ENCODE results near the gene SPTBN1. TPM values are rescaled to one million over a fixed set of nuclear protein-coding genes. Genes with fewer than 3 reads are reported as not detected.

SPTBN1 gene
- total and polyA plus RNA-seq, 2 of the 13 experiments (the other 11 are each of a cell fraction or from before 2014, with no cell fraction given) = 123 to 299 TPM

DNA sequence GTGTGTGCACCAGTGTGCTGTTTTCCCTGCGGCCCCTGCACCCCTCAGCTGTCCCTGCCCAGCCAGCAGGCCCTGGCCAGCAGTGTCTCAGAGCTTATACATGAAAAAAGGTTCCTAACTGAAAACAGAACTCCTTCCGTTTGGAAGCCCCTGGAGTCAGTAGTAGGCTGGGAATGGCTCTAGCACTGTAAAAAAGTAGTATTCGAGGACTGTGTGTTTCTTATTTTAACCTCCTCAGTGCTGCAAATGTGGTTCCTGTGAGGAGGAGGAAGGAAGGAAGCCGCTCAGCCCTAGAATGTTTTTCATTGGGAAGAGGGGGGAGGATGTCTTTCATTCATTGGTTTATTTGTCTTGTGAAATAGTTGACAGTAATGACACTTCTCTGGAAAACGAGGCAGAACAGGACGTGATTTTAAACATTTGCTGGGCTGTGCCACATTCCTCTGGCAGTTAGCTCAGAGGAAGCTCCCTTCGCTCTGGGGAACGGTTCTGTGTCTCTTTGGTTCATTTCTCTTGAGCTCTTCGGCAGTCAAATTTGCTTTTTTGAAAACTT lies 103.5 kb downstream of the SPTBN1 start (continued):
- TF ChIP-seq U2AF1 (optimal IDR thresholded peaks at IDR 0.05; ENCODE audit: low read depth, low read length) (no peak), SKI (IDR thresholded peaks at IDR 0.05; ENCODE audit: partially characterized antibody) (no peak), SNAI1 (CRISPR knock-in tag; IDR thresholded peaks at IDR 0.05; ENCODE audit: borderline replicate concordance) (0 out of 2 replicates have a peak, but pooled peaks have one; percentile 58), ZXDC (CRISPR knock-in tag; IDR thresholded peaks at IDR 0.05) (no peak), MEF2D (CRISPR knock-in tag; IDR thresholded peaks at IDR 0.05) (0 out of 2 replicates have a peak, but pooled peaks have one; percentile 53), SMC3 (IDR thresholded peaks at IDR 0.05; ENCODE audit: low read length) (no peak), ZNF749 (CRISPR knock-in tag; IDR thresholded peaks at IDR 0.05; ENCODE audit: borderline replicate concordance) (no peak), GPN1 (CRISPR knock-in tag; IDR thresholded peaks at IDR 0.05; ENCODE audit: borderline replicate concordance) (no peak), ZNF12 (CRISPR knock-in tag; IDR thresholded peaks at IDR 0.05) (no peak), THAP11 (CRISPR knock-in tag; IDR thresholded peaks at IDR 0.05) (no peak), ZNF251 (CRISPR knock-in tag; IDR thresholded peaks at IDR 0.05) (no peak), HMG20B (CRISPR knock-in tag; conservative IDR thresholded peaks at IDR 0.05) (0 out of 2 replicates have a peak, but pooled peaks have one; percentile 19), ZNF367 (CRISPR knock-in tag; IDR thresholded peaks at IDR 0.05; ENCODE audit: borderline replicate concordance) (no peak), KAT7 (CRISPR knock-in tag; IDR thresholded peaks at IDR 0.05; ENCODE audit: borderline replicate concordance) (0 out of 2 replicates have a peak, but pooled peaks have one; percentile 49), NFIC (IDR thresholded peaks at IDR 0.05; ENCODE audit: low read length) (peak; percentile 34; the same call in 1 of the 2 replicates), TEAD3 (CRISPR knock-in tag; optimal IDR thresholded peaks at IDR 0.05; ENCODE audit: borderline replicate concordance) (peak; percentile 7), ZNF180 (CRISPR knock-in tag; IDR thresholded peaks at IDR 0.05; ENCODE audit: borderline replicate concordance, low read depth) (no peak), ZNF660 (CRISPR knock-in tag; IDR thresholded peaks at IDR 0.05; ENCODE audit: borderline replicate concordance, low read depth) (no peak), ZNF543 (CRISPR knock-in tag; IDR thresholded peaks at IDR 0.05) (no peak), HMGXB4 (CRISPR knock-in tag; IDR thresholded peaks at IDR 0.05; ENCODE audit: borderline replicate concordance in 1 of 2, low read depth in 1 of 2) (peak in 1 of 2 experiments; percentile 42; a peak in 1 of 4 replicates)
- TF ChIP-seq, protein P1, sequence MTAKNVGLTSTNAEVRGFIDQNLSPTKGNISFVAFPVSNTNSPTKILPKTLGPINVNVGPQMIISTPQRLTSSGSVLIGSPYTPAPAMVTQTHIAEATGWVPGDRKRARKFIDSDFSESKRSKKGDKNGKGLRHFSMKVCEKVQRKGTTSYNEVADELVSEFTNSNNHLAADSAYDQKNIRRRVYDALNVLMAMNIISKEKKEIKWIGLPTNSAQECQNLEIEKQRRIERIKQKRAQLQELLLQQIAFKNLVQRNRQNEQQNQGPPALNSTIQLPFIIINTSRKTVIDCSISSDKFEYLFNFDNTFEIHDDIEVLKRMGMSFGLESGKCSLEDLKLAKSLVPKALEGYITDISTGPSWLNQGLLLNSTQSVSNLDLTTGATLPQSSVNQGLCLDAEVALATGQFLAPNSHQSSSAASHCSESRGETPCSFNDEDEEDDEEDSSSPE (CRISPR knock-in tag; IDR thresholded peaks at IDR 0.05) = peak; percentile 32; the same call in 1 of the 2 replicates
- TF ChIP-seq, protein P2, sequence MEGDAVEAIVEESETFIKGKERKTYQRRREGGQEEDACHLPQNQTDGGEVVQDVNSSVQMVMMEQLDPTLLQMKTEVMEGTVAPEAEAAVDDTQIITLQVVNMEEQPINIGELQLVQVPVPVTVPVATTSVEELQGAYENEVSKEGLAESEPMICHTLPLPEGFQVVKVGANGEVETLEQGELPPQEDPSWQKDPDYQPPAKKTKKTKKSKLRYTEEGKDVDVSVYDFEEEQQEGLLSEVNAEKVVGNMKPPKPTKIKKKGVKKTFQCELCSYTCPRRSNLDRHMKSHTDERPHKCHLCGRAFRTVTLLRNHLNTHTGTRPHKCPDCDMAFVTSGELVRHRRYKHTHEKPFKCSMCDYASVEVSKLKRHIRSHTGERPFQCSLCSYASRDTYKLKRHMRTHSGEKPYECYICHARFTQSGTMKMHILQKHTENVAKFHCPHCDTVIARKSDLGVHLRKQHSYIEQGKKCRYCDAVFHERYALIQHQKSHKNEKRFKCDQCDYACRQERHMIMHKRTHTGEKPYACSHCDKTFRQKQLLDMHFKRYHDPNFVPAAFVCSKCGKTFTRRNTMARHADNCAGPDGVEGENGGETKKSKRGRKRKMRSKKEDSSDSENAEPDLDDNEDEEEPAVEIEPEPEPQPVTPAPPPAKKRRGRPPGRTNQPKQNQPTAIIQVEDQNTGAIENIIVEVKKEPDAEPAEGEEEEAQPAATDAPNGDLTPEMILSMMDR (CRISPR knock-in tag; IDR thresholded peaks at IDR 0.05) = no peak
